ENCODE measurements around the gene CASP10. TPM values are rescaled to one million over a fixed set of nuclear protein-coding genes. Genes with fewer than 3 reads are reported as not detected.
"Not testable (repeated sequence)": the region's sequence is repeated elsewhere in the genome, so short reads cannot be mapped to it uniquely, and the experiment has no call there.

CASP10 gene, protein sequence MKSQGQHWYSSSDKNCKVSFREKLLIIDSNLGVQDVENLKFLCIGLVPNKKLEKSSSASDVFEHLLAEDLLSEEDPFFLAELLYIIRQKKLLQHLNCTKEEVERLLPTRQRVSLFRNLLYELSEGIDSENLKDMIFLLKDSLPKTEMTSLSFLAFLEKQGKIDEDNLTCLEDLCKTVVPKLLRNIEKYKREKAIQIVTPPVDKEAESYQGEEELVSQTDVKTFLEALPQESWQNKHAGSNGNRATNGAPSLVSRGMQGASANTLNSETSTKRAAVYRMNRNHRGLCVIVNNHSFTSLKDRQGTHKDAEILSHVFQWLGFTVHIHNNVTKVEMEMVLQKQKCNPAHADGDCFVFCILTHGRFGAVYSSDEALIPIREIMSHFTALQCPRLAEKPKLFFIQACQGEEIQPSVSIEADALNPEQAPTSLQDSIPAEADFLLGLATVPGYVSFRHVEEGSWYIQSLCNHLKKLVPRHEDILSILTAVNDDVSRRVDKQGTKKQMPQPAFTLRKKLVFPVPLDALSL
- total RNA-seq: 10.7 TPM
- long read RNA-seq, full-length matches to known transcripts: 1 of 10 reads
- long read RNA-seq, partial matches to known transcripts: 2 of 10 reads
- long read RNA-seq, other reads (novel, unspliced or antisense): 7 of 10 reads

GRCh38 chr2:201182650-201183364 lies at the start of gene CASP10:
CASP10 (plus strand) TSS chr2:201183141; CDS start chr2:201185778, 2,637 bp downstream.
- no peak for DNase-seq (ENCODE audit: low spot score)

GRCh38 chr2:201135386-201135785 lies 47.6 kb upstream of the CASP10 start:
- DNase-seq (ENCODE audit: low spot score): no peak

GRCh38 chr2:201136889-201137321 lies 46.0 kb upstream of the CASP10 start:
- no peak for DNase-seq (ENCODE audit: low spot score)

DNA sequence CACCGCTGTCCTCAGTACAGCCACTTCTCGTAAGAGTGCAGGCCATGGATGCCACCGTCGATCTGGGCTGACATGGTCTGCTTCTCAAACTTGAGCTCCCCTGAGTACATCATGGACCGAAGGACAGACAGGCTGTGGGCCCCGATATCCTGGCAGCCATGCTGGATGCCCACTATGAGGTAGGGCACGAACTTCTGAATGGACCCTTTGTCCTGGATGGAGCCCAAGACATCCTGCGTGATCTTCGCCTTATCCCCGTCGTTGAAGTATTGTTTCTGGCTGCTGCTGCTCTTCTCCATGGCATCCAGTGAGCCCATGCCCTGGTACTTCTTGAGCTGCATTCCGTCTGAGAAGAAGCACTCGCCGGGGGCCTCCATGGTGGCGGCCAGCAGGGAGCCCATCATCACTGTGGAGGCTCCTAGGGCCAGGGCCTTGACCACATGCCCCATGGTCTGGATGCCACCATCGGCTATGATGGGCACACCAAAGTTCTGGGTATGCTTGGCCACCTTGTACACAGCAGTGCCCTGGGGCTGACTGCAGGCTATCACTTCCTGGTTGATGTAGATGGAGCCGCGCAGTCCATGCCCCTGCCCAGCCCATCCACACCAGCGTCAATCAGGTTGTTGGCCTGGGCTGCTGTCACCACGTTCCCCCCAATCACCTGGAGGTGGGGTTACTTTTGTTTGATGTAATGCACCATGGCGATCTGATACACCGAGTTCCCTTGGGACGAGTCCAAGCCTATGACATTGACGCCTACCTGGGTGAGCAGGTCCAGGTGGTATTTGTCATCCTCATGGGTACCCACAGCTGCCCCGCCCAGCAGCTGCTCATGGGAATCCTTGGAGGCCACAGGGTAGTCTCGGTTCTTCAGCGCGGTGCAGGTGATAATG lies 45.2 kb upstream of the CASP10 start:
- DNase-seq (ENCODE audit: low spot score): no peak

DNA sequence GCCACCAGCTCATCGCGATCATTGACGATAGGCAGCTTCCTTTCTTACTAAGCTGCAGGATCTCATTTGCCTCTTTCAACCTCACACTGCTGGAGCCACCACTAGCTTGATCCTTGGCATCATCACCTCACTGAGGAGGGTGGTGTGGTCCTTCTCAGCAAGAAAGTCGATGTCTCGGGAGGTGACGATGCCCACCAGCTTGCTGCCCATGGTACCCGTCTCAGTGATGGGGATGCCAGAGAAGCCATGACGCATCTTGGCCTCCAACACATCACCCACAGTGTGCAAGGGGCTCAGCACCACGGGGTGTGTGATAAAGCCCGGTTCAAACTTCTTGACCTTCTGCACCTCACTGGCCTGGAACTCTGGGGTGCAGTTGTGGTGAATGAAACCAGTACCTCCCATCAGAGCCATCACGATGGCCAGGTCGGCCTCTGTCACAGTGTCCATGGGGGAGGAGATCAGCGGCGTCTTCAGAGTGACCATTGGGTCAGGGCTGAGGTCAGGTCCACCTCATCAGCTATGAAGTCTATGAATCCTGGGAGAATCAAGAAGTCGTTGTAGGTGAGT lies 44.5 kb upstream of the CASP10 start:
- no peak for DNase-seq (ENCODE audit: low spot score)

GRCh38 chr2:201138986-201139781 lies 43.8 kb upstream of the CASP10 start:
- not testable (repeated sequence) for DNase-seq (ENCODE audit: low spot score)

DNA sequence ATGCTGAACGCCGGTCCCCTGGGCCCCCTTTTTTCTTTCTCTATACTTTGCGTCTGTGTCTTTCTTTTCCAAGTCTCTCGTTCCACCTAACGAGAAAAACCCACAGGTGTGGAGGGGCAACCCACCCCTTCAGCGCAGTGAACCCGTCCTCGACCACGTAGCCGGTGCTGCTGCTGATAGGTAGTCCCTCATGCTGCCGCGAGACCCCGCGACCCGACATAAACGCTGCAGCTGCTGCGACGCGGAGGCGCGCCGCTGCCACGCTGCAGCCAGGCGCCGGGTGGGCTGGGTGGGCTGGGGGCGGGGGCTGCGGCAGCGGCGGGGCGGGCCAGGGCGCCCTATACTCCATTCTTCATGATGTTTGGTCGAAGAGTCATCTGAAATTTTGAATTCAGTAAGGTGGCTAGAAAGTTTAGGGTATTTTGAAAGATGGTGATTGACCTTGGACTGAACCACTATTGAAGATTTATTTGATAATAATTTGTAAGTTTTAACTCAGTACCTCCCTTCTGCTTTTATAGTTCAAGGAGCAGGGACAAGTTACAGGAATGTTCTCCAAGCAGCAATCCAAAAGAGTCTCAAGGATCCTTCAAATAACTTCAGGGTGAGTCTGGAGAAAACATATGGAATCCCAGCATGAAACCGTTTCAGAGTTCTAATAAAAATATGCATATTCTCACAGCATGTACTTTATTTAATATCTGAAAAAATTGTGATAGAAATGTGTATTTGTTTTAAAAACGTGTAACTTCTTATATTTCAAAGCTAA lies 42.9 kb upstream of the CASP10 start:
- DNase-seq (ENCODE audit: low spot score): no peak

- no peak for DNase-seq (ENCODE audit: low spot score)
These were observed 38.6 kb upstream of the CASP10 start for GRCh38 chr2:201144101-201145051.

GRCh38 chr2:201148434-201148990 lies 34.4 kb upstream of the CASP10 start:
- no peak for DNase-seq (ENCODE audit: low spot score)

DNA sequence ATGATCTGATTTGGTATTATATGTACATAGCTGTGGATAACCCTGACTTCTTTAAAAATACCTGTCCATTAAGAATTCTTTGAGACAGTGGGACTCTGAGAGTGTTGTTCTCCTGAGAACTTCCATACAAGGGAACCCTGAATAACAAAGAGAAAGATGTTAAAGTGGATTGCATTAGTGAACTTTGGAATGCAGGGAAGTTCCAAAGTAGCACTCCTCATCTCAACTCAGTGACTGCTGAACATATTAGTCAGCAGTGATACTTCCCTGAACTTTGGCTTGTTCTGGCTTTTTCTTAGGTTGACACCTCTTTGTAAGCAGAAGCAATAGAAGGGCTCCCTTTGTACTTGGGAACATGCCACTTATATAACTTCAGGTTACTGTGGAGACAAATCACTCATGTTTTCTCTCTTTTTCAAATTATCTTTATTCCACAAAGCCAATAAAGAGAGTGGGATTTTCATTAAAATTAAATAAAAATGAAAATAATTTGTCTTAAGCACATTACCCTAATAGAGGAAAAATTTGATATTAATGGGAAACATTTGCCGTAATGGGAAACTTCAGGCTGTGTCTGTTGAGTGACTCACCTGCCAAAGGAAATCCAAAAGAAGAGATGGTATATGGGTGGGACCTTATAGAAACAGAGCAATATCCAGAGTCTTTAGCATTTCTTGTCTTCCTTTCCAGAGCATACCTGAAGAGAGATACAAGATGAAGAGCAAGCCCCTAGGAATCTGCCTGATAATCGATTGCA lies 33.7 kb upstream of the CASP10 start:
- no peak for DNase-seq (ENCODE audit: low spot score)

DNA sequence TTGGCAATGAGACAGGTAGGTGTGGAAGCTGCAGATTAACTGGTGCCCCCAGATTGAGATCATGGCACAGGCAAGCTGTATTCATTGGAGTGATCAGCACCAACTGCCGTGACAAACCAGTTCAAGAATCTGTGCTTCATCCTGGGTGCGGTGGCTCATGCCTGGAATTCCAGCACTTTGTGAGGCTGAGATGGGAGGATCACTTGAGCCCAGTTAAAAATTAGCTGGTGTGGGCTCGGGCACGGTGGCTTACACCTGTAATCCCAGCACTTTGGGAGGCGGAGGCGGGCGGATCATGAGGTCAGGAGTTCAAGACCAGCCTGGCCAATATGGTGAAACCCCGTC lies 33.1 kb upstream of the CASP10 start:
- not testable (repeated sequence) for DNase-seq (ENCODE audit: low spot score)

DNA sequence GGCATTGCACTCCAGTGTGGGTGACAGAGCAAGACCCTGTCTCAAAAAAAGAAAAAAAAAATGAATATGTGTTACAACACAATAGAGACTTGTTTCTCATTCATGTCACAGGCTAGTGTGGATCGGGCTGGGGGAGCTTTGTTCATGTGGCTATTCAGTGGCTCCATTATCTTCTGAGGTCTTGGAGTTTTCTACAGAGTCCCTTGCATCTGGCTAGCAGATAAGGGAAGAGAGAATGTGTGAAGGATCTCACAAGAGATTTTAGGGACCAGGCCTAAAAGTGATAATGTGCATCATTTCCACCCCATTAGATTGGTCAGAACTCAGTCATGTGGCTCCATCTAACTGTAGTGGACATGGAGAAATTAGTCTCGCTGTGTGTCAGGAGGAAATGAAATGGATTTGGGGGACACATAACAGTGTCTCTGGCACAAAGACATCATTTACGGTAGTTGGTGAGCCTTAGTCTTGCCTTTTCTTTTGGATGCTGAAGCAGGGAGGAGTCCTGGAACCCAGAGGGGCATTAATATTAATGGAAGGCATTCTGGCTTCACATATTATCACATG lies 32.4 kb upstream of the CASP10 start:
- no peak for DNase-seq (ENCODE audit: low spot score)

DNA sequence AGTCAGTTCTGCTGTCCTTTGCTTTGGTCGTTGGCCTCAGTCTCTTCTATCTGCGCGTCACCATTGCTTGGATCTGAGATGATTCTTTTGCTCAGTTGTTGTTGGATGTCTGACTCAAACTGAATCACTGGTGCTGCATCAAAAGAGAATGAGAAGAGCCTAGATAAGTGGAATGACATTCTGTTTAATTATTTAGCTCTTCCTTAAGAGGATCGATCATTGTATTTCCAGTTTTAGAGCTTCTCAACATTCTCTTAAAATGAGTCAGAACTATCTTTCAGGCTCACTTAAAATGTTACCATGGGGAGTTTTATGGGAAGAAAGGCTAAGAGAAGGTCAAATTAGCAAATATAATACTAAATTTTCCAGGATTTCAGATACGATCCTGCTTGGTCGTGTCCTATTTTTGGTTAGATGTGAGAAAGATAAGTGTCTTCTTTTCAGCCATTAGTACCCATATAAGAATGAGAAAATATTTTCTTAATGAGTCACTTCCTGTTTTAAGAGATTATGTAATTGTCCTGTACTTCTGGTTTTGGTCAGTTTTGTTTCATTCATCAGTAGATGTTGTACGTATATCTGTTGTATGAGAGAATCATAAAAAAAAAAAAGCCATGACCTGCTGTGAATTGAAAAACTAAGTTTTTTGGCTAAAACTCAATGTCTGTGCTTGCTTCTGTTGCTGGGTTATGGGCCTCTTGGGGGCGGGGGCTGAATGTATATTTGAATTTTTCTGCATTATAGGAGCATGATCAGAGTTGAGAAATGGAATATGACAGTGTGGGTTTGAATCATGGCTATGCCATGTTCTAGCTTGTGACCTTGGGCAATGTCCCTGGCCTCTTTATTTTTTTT lies 31.6 kb upstream of the CASP10 start:
- DNase-seq (ENCODE audit: low spot score): no peak

DNA sequence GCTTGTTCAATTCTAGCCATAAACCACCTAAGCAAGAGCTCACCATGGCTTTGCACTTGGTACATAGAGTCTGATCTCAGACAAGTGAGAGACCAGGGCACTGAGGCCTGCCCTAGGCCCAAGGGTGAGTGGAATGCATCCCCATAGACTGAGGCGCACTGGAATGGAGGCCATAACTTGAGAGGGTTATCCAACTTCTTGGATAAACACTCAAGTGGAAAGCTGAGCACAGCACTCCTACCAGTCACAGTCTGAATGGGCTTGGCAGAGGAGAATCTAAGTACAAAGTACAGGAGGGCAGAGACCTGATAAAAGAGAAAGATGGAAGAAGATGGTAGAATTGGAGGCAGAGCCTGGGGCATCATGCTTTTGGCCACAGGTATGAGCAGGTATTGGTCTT lies 30.4 kb upstream of the CASP10 start:
- DNase-seq (ENCODE audit: low spot score): no peak

DNA sequence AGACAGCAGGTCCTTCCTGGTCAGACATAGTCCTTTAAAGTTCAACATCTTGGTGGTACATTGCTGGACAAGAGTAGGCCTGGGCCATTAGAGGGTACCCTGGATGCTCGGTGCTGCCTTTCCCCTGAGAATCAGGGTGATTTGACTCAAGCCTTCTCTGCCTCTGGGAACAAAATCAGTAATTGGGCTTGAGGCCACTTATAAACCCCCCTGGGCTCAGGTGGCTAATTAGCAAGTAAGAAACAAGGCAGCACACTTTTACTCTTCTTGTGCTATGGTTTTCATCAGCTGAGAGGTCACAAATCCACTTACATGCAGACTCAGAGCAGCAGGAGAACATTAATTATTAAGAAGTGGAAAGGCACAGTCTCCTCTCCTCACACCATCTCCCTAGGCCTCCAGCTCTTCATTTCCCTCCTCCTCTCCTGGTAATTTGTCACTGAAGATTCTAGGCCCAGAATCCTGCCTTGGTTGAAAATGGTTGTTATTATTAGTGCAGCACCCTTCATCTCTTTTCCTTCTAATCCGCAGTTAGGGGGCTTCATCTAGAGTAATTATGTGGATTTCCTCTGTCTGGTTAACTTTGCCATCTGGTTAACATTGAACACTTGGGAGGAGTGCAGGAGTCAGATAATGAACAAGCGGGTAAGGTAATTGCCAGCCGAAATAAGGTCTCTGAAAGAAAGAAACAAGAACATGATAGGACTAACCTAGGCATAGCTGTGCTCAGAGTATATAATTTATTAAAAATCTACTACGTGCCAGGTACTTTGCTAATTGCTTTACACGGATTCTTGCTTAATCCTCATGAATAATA lies 29.7 kb upstream of the CASP10 start:
- DNase-seq (ENCODE audit: low spot score): no peak
